H9 (cell line): Measurements from ENCODE around the gene CUBN. TPM values are rescaled to one million over a fixed set of nuclear protein-coding genes. Genes with fewer than 3 reads are reported as not detected.
A peak's percentile ranks its signal among the peaks of the same experiment; 100 is the strongest.

Source experiments
- DNase-seq: peaks from one replicate; pipeline ENCODE4 v3.0.0-alpha.2; 2017
- H2AFZ ChIP-seq: one replicate; pipeline ENCODE4 v1.6.1; 2013; ENCODE audit warnings: mild to moderate bottlenecking, low read length, control low read depth, moderate library complexity
- H2AK5ac ChIP-seq: 2 replicates; pipeline ENCODE4 v1.6.1; 2013; ENCODE audit warnings: low read length, control low read depth, mixed read lengths; ENCODE audit not compliant: insufficient read length
- H2BK120ac ChIP-seq: one replicate; pipeline ENCODE4 v1.6.1; 2013; ENCODE audit warnings: low read depth, mild to moderate bottlenecking, low read length, control low read depth, inconsistent platforms; ENCODE audit not compliant: poor library complexity, severe bottlenecking
- H2BK12ac ChIP-seq: 2 replicates; pipeline ENCODE4 v1.6.1; 2013; ENCODE audit warnings: low read length, control low read depth, mixed read lengths, low read depth; ENCODE audit not compliant: insufficient read length
- H2BK15ac ChIP-seq: 2 replicates; pipeline ENCODE4 v1.6.1; 2013; ENCODE audit warnings: low read depth, low read length, control low read depth
- H2BK20ac ChIP-seq: one replicate; pipeline ENCODE4 v1.6.1; 2013; ENCODE audit warnings: low read depth, mild to moderate bottlenecking, low read length, control low read depth, inconsistent platforms; ENCODE audit not compliant: poor library complexity, severe bottlenecking
- H2BK5ac ChIP-seq: 2 replicates; pipeline ENCODE4 v1.6.1; 2013; ENCODE audit warnings: low read length, control low read depth, mixed read lengths; ENCODE audit not compliant: insufficient read length
- H3K14ac ChIP-seq: 2 replicates; pipeline ENCODE4 v1.6.1; 2013; ENCODE audit warnings: low read length, control low read depth; ENCODE audit not compliant: insufficient read depth
- H3K18ac ChIP-seq: 2 replicates; pipeline ENCODE4 v1.6.1; 2013; ENCODE audit warnings: low read depth, mild to moderate bottlenecking, mixed read lengths, low read length, control low read depth; ENCODE audit not compliant: insufficient read length
- H3K23ac ChIP-seq: 2 replicates; pipeline ENCODE4 v1.6.1; 2013; ENCODE audit warnings: low read length, control low read depth, mixed read lengths, low read depth; ENCODE audit not compliant: insufficient read length
- H3K23me2 ChIP-seq: 2 replicates; pipeline ENCODE4 v1.6.1; 2013; ENCODE audit warnings: low read depth, mild to moderate bottlenecking, mixed read lengths, low read length, control low read depth; ENCODE audit not compliant: insufficient read length, poor library complexity, severe bottlenecking
- H3K27ac ChIP-seq: 2 replicates; pipeline ENCODE4 v1.5.1; 2013; ENCODE audit warnings: low read length, control low read depth, mixed read lengths, low read depth; ENCODE audit not compliant: insufficient read length
- H3K27me3 ChIP-seq: 2 replicates; pipeline ENCODE4 v1.6.1; 2013; ENCODE audit warnings: low read length, control low read depth, inconsistent platforms; ENCODE audit not compliant: insufficient read depth
- H3K4ac ChIP-seq: 2 replicates; pipeline ENCODE4 v1.6.1; 2013; ENCODE audit warnings: low read depth, mild to moderate bottlenecking, control low read depth, inconsistent platforms, low read length, moderate library complexity
- H3K4me1 ChIP-seq: 2 replicates; pipeline ENCODE4 v1.6.1; 2013; ENCODE audit warnings: low read length, control low read depth, inconsistent platforms; ENCODE audit not compliant: insufficient read depth
- H3K4me2 ChIP-seq: 2 replicates; pipeline ENCODE4 v1.6.1; 2013; ENCODE audit warnings: low read length, control low read depth, mixed read lengths; ENCODE audit not compliant: insufficient read length, insufficient read depth
- H3K56ac ChIP-seq: 2 replicates; pipeline ENCODE4 v1.6.1; 2013; ENCODE audit warnings: low read depth, mild to moderate bottlenecking, mixed read lengths, low read length, control low read depth; ENCODE audit not compliant: insufficient read length
- H3K79me1 ChIP-seq: 2 replicates; pipeline ENCODE4 v1.6.1; 2013; ENCODE audit warnings: low read depth, mild to moderate bottlenecking, moderate library complexity, low read length, control low read depth, inconsistent platforms; ENCODE audit not compliant: insufficient read depth, poor library complexity, severe bottlenecking
- H3K79me2 ChIP-seq: 2 replicates; pipeline ENCODE4 v1.6.1; 2013; ENCODE audit warnings: low read length, control low read depth, inconsistent platforms; ENCODE audit not compliant: insufficient read depth
- H3K9ac ChIP-seq: 2 replicates; pipeline ENCODE4 v1.6.1; 2013; ENCODE audit warnings: low read length, control low read depth, mixed read lengths; ENCODE audit not compliant: insufficient read length; ENCODE audit errors: extremely low read depth
- H3K9me3 ChIP-seq: one replicate; pipeline ENCODE4 v1.6.1; 2013; ENCODE audit warnings: low read depth, low read length, inconsistent platforms; ENCODE audit not compliant: control insufficient read depth
- H3T11ph ChIP-seq: one replicate; pipeline ENCODE4 v1.6.1; 2013; ENCODE audit warnings: mild to moderate bottlenecking, low read length, control low read depth, inconsistent platforms
- H4K20me1 ChIP-seq: one replicate; pipeline ENCODE4 v1.6.1; 2013; ENCODE audit not compliant: control insufficient read depth, insufficient read length, insufficient read depth
- H4K5ac ChIP-seq: 2 replicates; pipeline ENCODE4 v1.6.1; 2013; ENCODE audit warnings: low read depth, mild to moderate bottlenecking, mixed read lengths, low read length, control low read depth; ENCODE audit not compliant: insufficient read length
- H4K8ac ChIP-seq: replicated peaks from 2 replicates; pipeline ENCODE4 v1.6.1; 2013; ENCODE audit warnings: low read length, control low read depth, mixed read lengths, low read depth; ENCODE audit not compliant: insufficient read length
- H4K91ac ChIP-seq: 2 replicates; pipeline ENCODE4 v1.6.1; 2013; ENCODE audit warnings: low read depth, mild to moderate bottlenecking, moderate library complexity, mixed read lengths, low read length, control low read depth; ENCODE audit not compliant: insufficient read length
- H3K27ac Mint-ChIP-seq, 3 experiments: 2 replicates in 2 of 3; 3 replicates in 1 of 3; pipeline ENCODE4 v1.8.0; 2020 to 2021; ENCODE audit warnings: mixed read lengths in 3 of 3, mild to moderate bottlenecking in 1 of 3, moderate library complexity in 1 of 3
- H3K27me3 Mint-ChIP-seq: 2 replicates; pipeline ENCODE4 v1.8.0; 2021; ENCODE audit warnings: low read depth, mild to moderate bottlenecking, moderate library complexity, mixed read lengths
- H3K36me3 Mint-ChIP-seq, 3 experiments: 2 replicates in 2 of 3; 3 replicates in 1 of 3; pipeline ENCODE4 v1.8.0; 2020 to 2021; ENCODE audit warnings: low read depth in 3 of 3, mixed read lengths in 3 of 3; ENCODE audit not compliant: insufficient read depth in 1 of 3
- H3K4me1 Mint-ChIP-seq, 2 experiments: 2 replicates each; pipeline ENCODE4 v1.8.0; 2020; ENCODE audit warnings: mixed read lengths in 2 of 2
- H3K4me3 Mint-ChIP-seq, 2 experiments: 2 replicates in 1 of 2; 3 replicates in 1 of 2; pipeline ENCODE4 v1.8.0; 2020 to 2021; ENCODE audit warnings: mild to moderate bottlenecking in 2 of 2, mixed read lengths in 2 of 2, moderate library complexity in 1 of 2
- H3K9me3 Mint-ChIP-seq, 2 experiments: 2 replicates in 1 of 2; 3 replicates in 1 of 2; pipeline ENCODE4 v1.8.0; 2020; ENCODE audit warnings: mild to moderate bottlenecking in 2 of 2, mixed read lengths in 2 of 2, moderate library complexity in 1 of 2
- WGBS: extraction: QIAGEN DNeasy Blood & Tissue Kit; methylation state at CpG from one replicate; pipeline ENCODE4 v1.1.7; 2013; ENCODE audit warnings: missing lambda C conversion rate, low lambda C conversion rate, mixed read lengths; ENCODE audit not compliant: insufficient read length; ENCODE audit errors: extremely low coverage; 5-methylcytosine and 5-hydroxymethylcytosine counted together
- total RNA-seq: library from RNA; stranded (reverse); gene quantifications from 2 replicates; pipeline ENCODE4 v1.2.1, GENCODE V29; 2021
- TF ChIP-seq, protein P1 (sequence below): fragments of 200-600 bp; sonication (generic); conservative IDR thresholded peaks from 3 replicates; pipeline ENCODE4 v1.8.0; 2021; ENCODE audit warnings: antibody characterized with exemption, mild to moderate bottlenecking

The CUBN gene
- total RNA-seq, 1 experiment from 2014 or later, result 0.26 TPM

DNA sequence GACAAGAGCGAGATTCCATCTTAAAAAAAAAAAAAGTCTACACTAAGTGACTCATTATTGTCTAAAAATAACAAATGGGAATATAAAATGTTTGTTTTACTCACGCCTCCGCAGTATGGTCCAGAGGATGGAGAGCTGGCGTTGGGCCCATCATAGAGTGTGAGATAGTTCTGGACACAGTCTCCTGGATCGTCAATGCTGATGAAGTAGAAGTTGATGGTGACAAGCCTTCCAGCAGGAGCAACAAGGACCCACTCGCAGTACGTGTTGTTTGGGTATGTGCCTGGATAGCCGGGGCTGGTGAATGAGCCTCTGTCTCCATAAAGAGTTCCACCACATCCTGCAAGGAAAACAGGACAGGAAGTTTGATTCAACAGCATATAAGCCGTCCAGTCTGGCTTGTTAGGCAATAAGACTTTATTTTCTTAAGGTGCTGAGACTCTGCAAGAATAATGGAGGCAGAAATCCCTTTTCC lies 300.9 kb downstream of the CUBN start:
- no peak for DNase-seq
- H3K79me2 ChIP-seq, result no peaks in the 10 kb centered on the region
- H3K56ac ChIP-seq, result no peak overlapping the region
- Mint-ChIP-seq H3K36me3 (no peaks in the 10 kb centered on the region), H3K4me1 (peaks cover 3 to 9% of the 10 kb centered on the region in 2 experiments; a peak in 3 of 4 replicates), H3K4me3 (no peak overlapping the region), H3K27ac (peak overlapping the region in 1 of 3 experiments; percentile 66; a peak in 1 of 7 replicates), H3K9me3 (peaks cover 3 to 6% of the 10 kb centered on the region in 2 experiments; a peak in 2 of 5 replicates), H3K27me3 (no peaks in the 10 kb centered on the region; the same call in 1 of the 2 replicates)
- no peak overlapping the region for H3K9ac ChIP-seq
- H3K4ac ChIP-seq, result no peak overlapping the region
- no peak overlapping the region for H2BK20ac ChIP-seq
- H3K23ac ChIP-seq, result no peak overlapping the region
- no peak overlapping the region for H3K27ac ChIP-seq
- H3K4me2 ChIP-seq, result no peak overlapping the region
- TF ChIP-seq, protein P1, sequence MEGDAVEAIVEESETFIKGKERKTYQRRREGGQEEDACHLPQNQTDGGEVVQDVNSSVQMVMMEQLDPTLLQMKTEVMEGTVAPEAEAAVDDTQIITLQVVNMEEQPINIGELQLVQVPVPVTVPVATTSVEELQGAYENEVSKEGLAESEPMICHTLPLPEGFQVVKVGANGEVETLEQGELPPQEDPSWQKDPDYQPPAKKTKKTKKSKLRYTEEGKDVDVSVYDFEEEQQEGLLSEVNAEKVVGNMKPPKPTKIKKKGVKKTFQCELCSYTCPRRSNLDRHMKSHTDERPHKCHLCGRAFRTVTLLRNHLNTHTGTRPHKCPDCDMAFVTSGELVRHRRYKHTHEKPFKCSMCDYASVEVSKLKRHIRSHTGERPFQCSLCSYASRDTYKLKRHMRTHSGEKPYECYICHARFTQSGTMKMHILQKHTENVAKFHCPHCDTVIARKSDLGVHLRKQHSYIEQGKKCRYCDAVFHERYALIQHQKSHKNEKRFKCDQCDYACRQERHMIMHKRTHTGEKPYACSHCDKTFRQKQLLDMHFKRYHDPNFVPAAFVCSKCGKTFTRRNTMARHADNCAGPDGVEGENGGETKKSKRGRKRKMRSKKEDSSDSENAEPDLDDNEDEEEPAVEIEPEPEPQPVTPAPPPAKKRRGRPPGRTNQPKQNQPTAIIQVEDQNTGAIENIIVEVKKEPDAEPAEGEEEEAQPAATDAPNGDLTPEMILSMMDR, result no peak
- H2BK5ac ChIP-seq, result no peak overlapping the region
- H4K20me1 ChIP-seq, result no peaks in the 10 kb centered on the region
- H2BK120ac ChIP-seq, result no peak overlapping the region
- H4K5ac ChIP-seq, result no peak overlapping the region
- no peak overlapping the region for H3K18ac ChIP-seq
- H2BK12ac ChIP-seq, result no peak overlapping the region
- no peak overlapping the region for H3T11ph ChIP-seq
- H3K79me1 ChIP-seq, result no peaks in the 10 kb centered on the region
- H3K23me2 ChIP-seq, result no peaks in the 10 kb centered on the region
- H4K91ac ChIP-seq, result no peak overlapping the region
- no peak overlapping the region for H4K8ac ChIP-seq
- H3K14ac ChIP-seq, result no peak overlapping the region
- H2BK15ac ChIP-seq, result no peak overlapping the region
- no peaks in the 10 kb centered on the region for H3K9me3 ChIP-seq
- H3K4me1 ChIP-seq, result no peaks in the 10 kb centered on the region
- no peak overlapping the region for H2AK5ac ChIP-seq
- no peaks in the 10 kb centered on the region for H3K27me3 ChIP-seq
- no peak overlapping the region for H2AFZ ChIP-seq
- WGBS, result no CpG with 5 or more reads among the region's 9 CpGs
